ENCODE results near the gene ALK. TPM values are rescaled to one million over a fixed set of nuclear protein-coding genes. Genes with fewer than 3 reads are reported as not detected.
A peak's percentile ranks its signal among the peaks of the same experiment; 100 is the strongest.

ALK gene
- not detected for total RNA-seq

- peaks cover 6% of the 10 kb centered on the region for H3K36me3 Mint-ChIP-seq
- ATAC-seq (peak; percentile 88 to 91), DNase-seq (ENCODE audit: low spot score) (no peak)
- peak within 1 kb of the TSS; percentile 47 for H3K4me3 Mint-ChIP-seq
- no peaks in the 10 kb centered on the region for H3K9me3 Mint-ChIP-seq
- no peak within 1 kb of the TSS for H3K27ac Mint-ChIP-seq
- peaks cover 46 to 65% of the 10 kb centered on the region in 2 donors for H3K27me3 Mint-ChIP-seq
- H3K4me1 Mint-ChIP-seq (ENCODE audit: low read depth in 2 of 2), result peaks cover 0 to 4% of the 10 kb centered on the region in 2 donors
Observed at GRCh38 chr2:29921560-29921915, at the start of gene ALK. Gene ALK, minus strand, starts transcription at chr2:29921586. Its CDS starts 927 bp downstream, at chr2:29920659.

GRCh38 chr2:29966266-29966665 is 44.9 kb upstream of the ALK start:
- H3K9me3 Mint-ChIP-seq, result no peaks in the 10 kb centered on the region
- ATAC-seq, result peak in 1 of 2 donors; percentile 51

GRCh38 chr2:29963972-29964570 is 42.7 kb upstream of the ALK start:
- H3K9me3 Mint-ChIP-seq, result no peaks in the 10 kb centered on the region

More at GRCh38 chr2:29966266-29966665, 44.9 kb upstream of the ALK start:
- Mint-ChIP-seq H3K4me1 (ENCODE audit: low read depth in 2 of 2) (no peaks in the 10 kb centered on the region), H3K4me3 (no peak overlapping the region), H3K27ac (no peak overlapping the region), H3K36me3 (no peaks in the 10 kb centered on the region), H3K27me3 (peaks cover 23 to 32% of the 10 kb centered on the region in 2 donors)
- no peak for DNase-seq (ENCODE audit: low spot score)

GRCh38 chr2:29962922-29963321 is 41.5 kb upstream of the ALK start:
- Mint-ChIP-seq H3K27ac (no peak overlapping the region), H3K4me1 (ENCODE audit: low read depth in 2 of 2) (no peaks in the 10 kb centered on the region), H3K27me3 (peaks cover 29 to 52% of the 10 kb centered on the region in 2 donors), H3K36me3 (no peaks in the 10 kb centered on the region), H3K4me3 (no peak overlapping the region), H3K9me3 (no peaks in the 10 kb centered on the region)
- DNase-seq (ENCODE audit: low spot score), result no peak
- ATAC-seq, result no peak

More at GRCh38 chr2:29963972-29964570, 42.7 kb upstream of the ALK start:
- ATAC-seq, result peak in 1 of 2 donors; percentile 27
- Mint-ChIP-seq H3K36me3 (no peaks in the 10 kb centered on the region), H3K4me1 (ENCODE audit: low read depth in 2 of 2) (no peaks in the 10 kb centered on the region), H3K27ac (no peak overlapping the region), H3K27me3 (peaks cover 29 to 43% of the 10 kb centered on the region in 2 donors), H3K4me3 (no peak overlapping the region)
- no peak for DNase-seq (ENCODE audit: low spot score)

GRCh38 chr2:29954316-29954715 is 32.9 kb upstream of the ALK start:
- H3K27ac Mint-ChIP-seq, result no peak overlapping the region
- no peak overlapping the region for H3K4me3 Mint-ChIP-seq
- DNase-seq (ENCODE audit: low spot score) (no peak), ATAC-seq (no peak)
- H3K4me1 Mint-ChIP-seq (ENCODE audit: low read depth in 2 of 2), result no peaks in the 10 kb centered on the region
- H3K9me3 Mint-ChIP-seq, result no peaks in the 10 kb centered on the region
- H3K36me3 Mint-ChIP-seq, result peaks cover 4% of the 10 kb centered on the region
- H3K27me3 Mint-ChIP-seq, result peaks cover 20 to 58% of the 10 kb centered on the region in 2 donors

- no peak overlapping the region for H3K27ac Mint-ChIP-seq
- H3K4me3 Mint-ChIP-seq, result no peak overlapping the region
- H3K9me3 Mint-ChIP-seq, result no peaks in the 10 kb centered on the region
- no peak for DNase-seq (ENCODE audit: low spot score)
- no peak for ATAC-seq
- peaks cover 4% of the 10 kb centered on the region for H3K36me3 Mint-ChIP-seq
- no peaks in the 10 kb centered on the region for H3K4me1 Mint-ChIP-seq (ENCODE audit: low read depth in 2 of 2)
- peaks cover 25 to 55% of the 10 kb centered on the region in 2 donors for H3K27me3 Mint-ChIP-seq
Observed at GRCh38 chr2:29952973-29953372, 31.6 kb upstream of the ALK start.

- H3K4me3 Mint-ChIP-seq, result no peak overlapping the region
- H3K27me3 Mint-ChIP-seq, result peaks cover 25 to 44% of the 10 kb centered on the region in 2 donors
Observed at GRCh38 chr2:29951576-29951975, 30.2 kb upstream of the ALK start.

GRCh38 chr2:29950481-29950880 is 29.1 kb upstream of the ALK start:
- Mint-ChIP-seq H3K36me3 (peaks cover 4% of the 10 kb centered on the region), H3K27me3 (peaks cover 21 to 41% of the 10 kb centered on the region in 2 donors), H3K4me3 (no peak overlapping the region), H3K4me1 (ENCODE audit: low read depth in 2 of 2) (no peaks in the 10 kb centered on the region), H3K9me3 (no peaks in the 10 kb centered on the region), H3K27ac (no peak overlapping the region)
- DNase-seq (ENCODE audit: low spot score) (no peak), ATAC-seq (no peak)

More at GRCh38 chr2:29951576-29951975, 30.2 kb upstream of the ALK start:
- DNase-seq (ENCODE audit: low spot score) (no peak), ATAC-seq (no peak)
- no peak overlapping the region for H3K27ac Mint-ChIP-seq
- H3K4me1 Mint-ChIP-seq (ENCODE audit: low read depth in 2 of 2), result no peaks in the 10 kb centered on the region
- H3K9me3 Mint-ChIP-seq, result no peaks in the 10 kb centered on the region
- peaks cover 4% of the 10 kb centered on the region for H3K36me3 Mint-ChIP-seq

GRCh38 chr2:29949042-29949441 is 27.7 kb upstream of the ALK start:
- ATAC-seq (no peak), DNase-seq (ENCODE audit: low spot score) (no peak)
- H3K4me1 Mint-ChIP-seq (ENCODE audit: low read depth in 2 of 2), result no peaks in the 10 kb centered on the region
- peaks cover 4% of the 10 kb centered on the region for H3K36me3 Mint-ChIP-seq
- no peak overlapping the region for H3K4me3 Mint-ChIP-seq
- H3K9me3 Mint-ChIP-seq, result no peaks in the 10 kb centered on the region
- peaks cover 15 to 27% of the 10 kb centered on the region in 2 donors for H3K27me3 Mint-ChIP-seq
- no peak overlapping the region for H3K27ac Mint-ChIP-seq

- peaks cover 4% of the 10 kb centered on the region for H3K9me3 Mint-ChIP-seq
- no peak overlapping the region for H3K4me3 Mint-ChIP-seq
Observed at GRCh38 chr2:29946505-29946904, 25.1 kb upstream of the ALK start.

GRCh38 chr2:29942711-29943110 is 21.3 kb upstream of the ALK start:
- peaks cover 4% of the 10 kb centered on the region for H3K9me3 Mint-ChIP-seq
- DNase-seq (ENCODE audit: low spot score) (no peak), ATAC-seq (no peak)
- no peak overlapping the region for H3K4me3 Mint-ChIP-seq
- no peaks in the 10 kb centered on the region for H3K4me1 Mint-ChIP-seq (ENCODE audit: low read depth in 2 of 2)
- no peak overlapping the region for H3K27ac Mint-ChIP-seq
- no peaks in the 10 kb centered on the region for H3K36me3 Mint-ChIP-seq
- peaks cover 8% of the 10 kb centered on the region in 2 donors for H3K27me3 Mint-ChIP-seq

More at GRCh38 chr2:29946505-29946904, 25.1 kb upstream of the ALK start:
- Mint-ChIP-seq H3K27me3 (peaks cover 9 to 17% of the 10 kb centered on the region in 2 donors), H3K4me1 (ENCODE audit: low read depth in 2 of 2) (no peaks in the 10 kb centered on the region), H3K27ac (no peak overlapping the region), H3K36me3 (no peaks in the 10 kb centered on the region)
- DNase-seq (ENCODE audit: low spot score), result no peak
- no peak for ATAC-seq

- peaks cover 6 to 8% of the 10 kb centered on the region in 2 donors for H3K27me3 Mint-ChIP-seq
- H3K36me3 Mint-ChIP-seq, result no peaks in the 10 kb centered on the region
- DNase-seq (ENCODE audit: low spot score) (no peak), ATAC-seq (no peak)
- H3K4me3 Mint-ChIP-seq, result no peak overlapping the region
- H3K9me3 Mint-ChIP-seq, result peaks cover 4% of the 10 kb centered on the region
- H3K4me1 Mint-ChIP-seq (ENCODE audit: low read depth in 2 of 2), result no peaks in the 10 kb centered on the region
- H3K27ac Mint-ChIP-seq, result no peak overlapping the region
Observed at GRCh38 chr2:29940706-29941105, 19.3 kb upstream of the ALK start.

- Mint-ChIP-seq H3K27ac (no peak overlapping the region), H3K4me1 (ENCODE audit: low read depth in 2 of 2) (no peaks in the 10 kb centered on the region), H3K9me3 (no peaks in the 10 kb centered on the region), H3K27me3 (peaks cover 9 to 24% of the 10 kb centered on the region in 2 donors), H3K4me3 (no peak overlapping the region), H3K36me3 (no peaks in the 10 kb centered on the region)
- DNase-seq (ENCODE audit: low spot score) (no peak), ATAC-seq (no peak)
Observed at GRCh38 chr2:29936020-29936419, 14.6 kb upstream of the ALK start.

GRCh38 chr2:29931818-29932217 is 10.4 kb upstream of the ALK start:
- DNase-seq (ENCODE audit: low spot score) (no peak), ATAC-seq (no peak)
- H3K36me3 Mint-ChIP-seq, result no peaks in the 10 kb centered on the region
- H3K27ac Mint-ChIP-seq, result no peak overlapping the region
- peaks cover 16 to 37% of the 10 kb centered on the region in 2 donors for H3K27me3 Mint-ChIP-seq
- H3K4me3 Mint-ChIP-seq, result no peak overlapping the region
- H3K9me3 Mint-ChIP-seq, result no peaks in the 10 kb centered on the region
- H3K4me1 Mint-ChIP-seq (ENCODE audit: low read depth in 2 of 2), result no peaks in the 10 kb centered on the region

Measured in natural killer cell treated with Interleukin-12 subunit alpha and Interleukin-12 subunit beta and Interleukin-15 and Interleukin-18, amount 100 ng/mL, for 72 hours (primary cell).